HUES6 (cell line): ENCODE results near the gene PCSK6.

ENCODE experiments used
- H3K27ac ChIP-seq: 2 replicates; pipeline ENCODE4 v1.7.0; 2013; ENCODE audit warnings: low read depth, mild to moderate bottlenecking, low read length, inconsistent platforms
- H3K27me3 ChIP-seq: 2 replicates; pipeline ENCODE4 v1.6.1; 2013; ENCODE audit warnings: low read length; ENCODE audit not compliant: control insufficient read depth, insufficient read depth
- H3K36me3 ChIP-seq: 2 replicates; pipeline ENCODE4 v1.6.1; 2013; ENCODE audit warnings: low read length; ENCODE audit not compliant: control insufficient read depth, insufficient read depth
- H3K4me1 ChIP-seq: 2 replicates; pipeline ENCODE4 v1.6.1; 2013; ENCODE audit warnings: low read length; ENCODE audit not compliant: control insufficient read depth, insufficient read depth
- H3K4me3 ChIP-seq: 2 replicates; pipeline ENCODE4 v1.5.1; 2013; ENCODE audit warnings: low read depth, low read length
- H3K9ac ChIP-seq: one replicate; pipeline ENCODE4 v1.6.1; 2013; ENCODE audit warnings: mild to moderate bottlenecking, low read length
- H3K9me3 ChIP-seq: 2 replicates; pipeline ENCODE4 v1.6.1; 2013; ENCODE audit warnings: low read depth, low read length; ENCODE audit not compliant: control insufficient read depth, insufficient read depth

Gene PCSK6

GRCh38 chr15:101497484-101498034 is 8.1 kb upstream of the PCSK6 start:
- peaks cover 8% of the 10 kb centered on the region; the same call in 1 of the 2 replicates for H3K27me3 ChIP-seq
- no peak overlapping the region for H3K4me3 ChIP-seq
- no peaks in the 10 kb centered on the region for H3K36me3 ChIP-seq
- peaks cover 22% of the 10 kb centered on the region for H3K4me1 ChIP-seq
- peaks cover 5% of the 10 kb centered on the region for H3K9me3 ChIP-seq
- H3K9ac ChIP-seq = no peak overlapping the region
- no peak overlapping the region for H3K27ac ChIP-seq

DNA sequence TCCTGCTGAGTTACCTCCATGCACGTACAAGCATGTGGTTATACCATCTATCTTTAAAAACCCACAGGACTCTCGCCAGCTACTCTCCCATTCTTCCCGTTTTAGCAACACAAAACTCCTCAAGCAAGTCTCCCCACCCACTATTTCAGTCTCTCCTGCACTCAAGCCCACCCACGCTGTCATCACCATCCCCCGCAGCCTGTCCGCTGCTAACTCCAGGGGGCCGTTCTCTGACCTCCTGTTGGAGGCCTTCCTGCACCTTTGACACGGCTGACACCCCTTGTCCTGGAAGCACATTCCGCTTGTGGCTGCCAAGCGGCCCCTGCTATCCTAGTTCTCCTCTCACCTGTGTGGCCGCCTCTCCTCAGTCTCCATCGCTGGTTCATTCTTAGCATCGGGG is 7.5 kb upstream of the PCSK6 start:
- H3K9ac ChIP-seq = no peak overlapping the region
- peaks cover 12% of the 10 kb centered on the region; the same call in 1 of the 2 replicates for H3K27me3 ChIP-seq
- H3K27ac ChIP-seq = no peak overlapping the region
- H3K9me3 ChIP-seq = peaks cover 5% of the 10 kb centered on the region
- H3K4me3 ChIP-seq = no peak overlapping the region
- peaks cover 22% of the 10 kb centered on the region for H3K4me1 ChIP-seq
- H3K36me3 ChIP-seq = no peaks in the 10 kb centered on the region

- Histone ChIP-seq H3K36me3 (no peaks in the 10 kb centered on the region), H3K9ac (no peak overlapping the region), H3K4me1 (peaks cover 18% of the 10 kb centered on the region), H3K9me3 (peaks cover 5% of the 10 kb centered on the region), H3K4me3 (no peak overlapping the region), H3K27ac (no peak overlapping the region), H3K27me3 (peaks cover 15% of the 10 kb centered on the region)
Observed at GRCh38 chr15:101496198-101496986, 6.9 kb upstream of the PCSK6 start.

DNA sequence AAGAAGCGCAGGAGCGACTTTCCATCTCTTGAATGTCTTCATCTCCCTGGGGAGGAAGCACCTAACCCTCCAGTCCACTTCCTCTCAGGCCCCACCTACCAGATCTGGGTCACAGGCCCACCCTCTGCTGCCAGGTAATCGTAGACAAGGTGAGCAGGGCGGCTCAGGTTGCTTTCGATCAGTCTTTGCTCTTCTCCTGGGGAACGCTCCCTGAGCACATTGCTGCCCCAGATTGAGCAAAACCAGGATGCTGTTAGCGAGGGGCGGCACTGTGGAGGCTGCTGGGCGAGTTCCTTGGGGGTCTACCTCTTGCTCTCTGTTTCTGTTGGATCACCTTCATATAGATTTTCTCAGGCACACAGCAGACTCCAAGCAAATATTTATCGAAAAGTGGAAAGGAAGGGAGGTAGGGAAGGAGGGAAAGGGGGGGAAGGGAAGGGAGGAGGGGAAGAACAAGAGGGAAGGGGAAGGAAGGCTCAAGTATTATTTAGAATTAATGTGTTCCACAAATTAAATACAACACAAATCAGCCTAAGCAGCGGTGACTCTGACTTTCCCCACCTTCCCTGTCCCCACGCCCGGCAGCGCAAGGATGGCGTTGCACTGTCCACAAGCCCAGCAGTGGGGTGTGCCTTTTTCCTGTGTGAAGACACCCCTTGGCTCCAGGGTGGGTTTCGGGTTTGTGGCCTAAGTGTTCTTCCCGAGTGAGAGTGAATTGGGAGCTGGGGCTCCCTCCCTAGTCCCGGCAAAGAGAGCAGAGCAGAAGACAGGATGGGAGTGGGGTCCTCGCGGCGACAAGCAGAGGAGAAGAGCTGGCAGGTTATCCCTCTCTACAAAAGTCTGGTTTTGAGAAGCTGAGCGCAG is 6.1 kb upstream of the PCSK6 start:
- Histone ChIP-seq H3K9ac (no peak overlapping the region), H3K27ac (no peak overlapping the region), H3K4me1 (peaks cover 18% of the 10 kb centered on the region), H3K4me3 (no peak overlapping the region), H3K9me3 (peaks cover 5% of the 10 kb centered on the region), H3K36me3 (no peaks in the 10 kb centered on the region), H3K27me3 (peaks cover 23% of the 10 kb centered on the region)

DNA sequence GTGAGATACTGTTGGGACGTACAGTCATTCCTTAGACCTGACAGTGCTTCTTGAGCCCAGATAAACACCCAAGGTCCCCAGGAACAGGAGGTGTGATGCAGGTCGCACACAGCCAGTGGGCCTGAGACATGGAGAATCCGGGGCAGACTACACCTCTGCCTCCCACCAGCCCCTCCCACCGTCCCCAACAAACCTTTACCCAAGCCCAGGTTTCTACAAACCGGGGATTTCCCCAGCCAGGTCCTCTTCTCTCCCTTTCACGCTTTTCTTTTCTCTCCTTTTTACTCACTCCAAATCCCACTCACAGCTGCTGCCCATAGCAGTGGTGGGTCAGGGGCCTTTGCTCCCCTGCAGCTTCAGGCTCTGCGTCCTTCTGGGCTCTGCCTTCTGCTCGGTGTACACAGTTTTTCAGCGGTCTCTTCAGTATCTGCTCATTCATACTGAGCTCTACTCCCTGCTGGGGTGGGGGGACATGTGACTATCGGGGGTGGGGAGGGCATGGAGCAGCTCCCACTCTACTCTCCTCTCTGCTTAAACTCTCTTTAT is 4.8 kb upstream of the PCSK6 start:
- Histone ChIP-seq H3K4me1 (peaks cover 18% of the 10 kb centered on the region), H3K4me3 (no peak overlapping the region), H3K36me3 (no peaks in the 10 kb centered on the region), H3K9ac (no peak overlapping the region), H3K9me3 (peaks cover 5% of the 10 kb centered on the region), H3K27me3 (peaks cover 31% of the 10 kb centered on the region), H3K27ac (no peak overlapping the region)

- peaks cover 5% of the 10 kb centered on the region for H3K9me3 ChIP-seq
- peaks cover 19% of the 10 kb centered on the region for H3K4me1 ChIP-seq
- H3K4me3 ChIP-seq = no peak overlapping the region
- no peaks in the 10 kb centered on the region for H3K36me3 ChIP-seq
- H3K27me3 ChIP-seq = peaks cover 40% of the 10 kb centered on the region
- no peak overlapping the region for H3K27ac ChIP-seq
- no peak overlapping the region for H3K9ac ChIP-seq
Observed at GRCh38 chr15:101492766-101493692, 3.5 kb upstream of the PCSK6 start.

DNA sequence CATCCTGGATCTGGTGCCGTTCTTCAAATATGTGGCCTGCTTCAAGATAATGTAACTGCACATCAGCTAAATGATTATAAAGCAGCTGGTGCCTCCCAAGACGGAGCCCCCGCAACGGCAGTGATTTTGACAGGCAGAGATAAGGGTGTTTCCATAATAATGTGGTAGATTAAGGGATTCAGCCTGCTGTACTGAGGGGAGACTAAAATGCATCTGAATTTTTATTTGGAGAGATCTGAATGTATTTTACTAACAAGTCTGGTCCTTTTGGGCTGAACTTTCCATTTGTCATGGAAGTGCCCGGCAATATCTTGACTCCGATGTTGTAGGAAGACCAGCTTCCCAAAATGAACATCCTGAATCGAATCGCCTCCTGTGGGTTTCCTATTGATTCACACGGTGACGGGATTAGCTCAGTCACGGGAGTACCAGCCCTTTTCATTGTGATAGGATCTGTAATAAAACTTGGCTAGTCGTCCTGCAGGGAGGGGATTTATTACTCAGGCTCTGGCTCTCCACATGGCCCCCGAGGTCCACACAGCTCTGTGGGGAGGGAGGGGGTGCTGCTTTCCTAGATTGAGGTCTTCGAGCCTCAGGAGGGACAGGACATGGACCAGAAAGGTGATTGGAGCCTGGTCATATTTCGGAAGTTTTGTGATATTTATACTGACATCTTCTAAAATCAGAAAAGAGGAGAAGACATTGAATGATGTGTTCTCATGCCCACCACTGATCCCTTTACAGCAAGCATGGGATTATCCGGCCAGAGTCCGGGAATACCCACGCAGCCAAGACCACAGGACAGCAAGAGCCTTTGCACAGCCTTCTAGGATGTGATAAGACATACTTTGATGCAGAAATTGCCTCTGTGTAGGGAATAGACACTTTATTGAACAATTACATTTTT is 2.5 kb upstream of the PCSK6 start:
- Histone ChIP-seq H3K36me3 (no peaks in the 10 kb centered on the region), H3K9ac (no peak overlapping the region), H3K4me1 (peaks cover 15% of the 10 kb centered on the region), H3K9me3 (peaks cover 5% of the 10 kb centered on the region), H3K27me3 (peaks cover 51% of the 10 kb centered on the region), H3K4me3 (no peak overlapping the region), H3K27ac (no peak overlapping the region)

DNA sequence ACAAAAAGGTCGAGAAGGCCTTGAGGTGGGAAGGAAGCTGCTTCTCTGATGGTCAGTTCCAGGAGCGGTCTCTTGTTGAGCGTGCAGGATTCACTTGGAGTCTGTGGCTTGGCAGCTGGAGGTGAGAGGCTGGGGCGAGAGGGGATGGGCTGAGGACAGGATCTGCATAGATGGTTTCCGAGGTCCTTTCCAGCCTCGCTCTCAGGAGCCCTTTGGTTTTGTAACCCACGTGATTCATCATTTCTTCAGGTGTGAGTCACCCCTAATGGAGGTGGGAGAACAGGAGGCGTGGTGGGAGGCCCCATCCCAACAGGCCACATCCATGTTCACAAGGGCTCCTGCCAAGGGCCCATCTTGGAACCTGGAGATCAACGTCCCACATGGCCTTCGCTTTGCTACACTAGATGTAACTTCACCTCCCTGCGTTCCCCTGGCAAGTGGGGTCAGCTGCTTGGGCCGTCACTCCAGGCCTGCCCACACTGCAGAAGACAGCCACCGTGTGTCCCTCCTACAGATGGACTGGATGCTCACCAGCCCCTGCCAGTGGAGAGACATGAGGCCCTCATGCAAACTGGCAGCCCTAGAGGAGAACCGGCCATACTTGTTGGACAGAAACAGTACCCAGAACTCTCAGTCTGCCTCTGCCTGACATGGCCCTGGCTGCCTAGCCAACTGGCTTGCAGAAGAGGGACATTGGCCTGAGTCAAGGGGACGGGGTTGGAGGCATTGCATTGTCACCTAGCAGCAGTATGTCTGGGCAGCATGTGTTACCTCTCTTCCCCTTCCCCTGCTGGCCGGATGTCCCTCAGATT is 1.6 kb upstream of the PCSK6 start:
- H3K36me3 ChIP-seq = no peaks in the 10 kb centered on the region
- peaks cover 5% of the 10 kb centered on the region for H3K9me3 ChIP-seq
- peaks cover 7% of the 10 kb centered on the region for H3K4me1 ChIP-seq
- H3K9ac ChIP-seq = no peak overlapping the region
- no peak overlapping the region for H3K27ac ChIP-seq
- H3K4me3 ChIP-seq = no peak overlapping the region
- peaks cover 53% of the 10 kb centered on the region for H3K27me3 ChIP-seq

- H3K9ac ChIP-seq = no peak overlapping the region
- peaks cover 2% of the 10 kb centered on the region; the same call in 1 of the 2 replicates for H3K4me1 ChIP-seq
- H3K36me3 ChIP-seq = no peaks in the 10 kb centered on the region
- peaks cover 53% of the 10 kb centered on the region for H3K27me3 ChIP-seq
- H3K4me3 ChIP-seq = no peak overlapping the region
- H3K27ac ChIP-seq = no peak overlapping the region
- H3K9me3 ChIP-seq = peaks cover 5% of the 10 kb centered on the region
Observed at GRCh38 chr15:101490408-101490891, 943 bp upstream of the PCSK6 start.
